Measurements from ENCODE around the gene SARS1.
"Not testable (repeated sequence)": the region's sequence is repeated elsewhere in the genome, so short reads cannot be mapped to it uniquely, and the experiment has no call there.

The SARS1 gene, protein sequence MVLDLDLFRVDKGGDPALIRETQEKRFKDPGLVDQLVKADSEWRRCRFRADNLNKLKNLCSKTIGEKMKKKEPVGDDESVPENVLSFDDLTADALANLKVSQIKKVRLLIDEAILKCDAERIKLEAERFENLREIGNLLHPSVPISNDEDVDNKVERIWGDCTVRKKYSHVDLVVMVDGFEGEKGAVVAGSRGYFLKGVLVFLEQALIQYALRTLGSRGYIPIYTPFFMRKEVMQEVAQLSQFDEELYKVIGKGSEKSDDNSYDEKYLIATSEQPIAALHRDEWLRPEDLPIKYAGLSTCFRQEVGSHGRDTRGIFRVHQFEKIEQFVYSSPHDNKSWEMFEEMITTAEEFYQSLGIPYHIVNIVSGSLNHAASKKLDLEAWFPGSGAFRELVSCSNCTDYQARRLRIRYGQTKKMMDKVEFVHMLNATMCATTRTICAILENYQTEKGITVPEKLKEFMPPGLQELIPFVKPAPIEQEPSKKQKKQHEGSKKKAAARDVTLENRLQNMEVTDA

DNA sequence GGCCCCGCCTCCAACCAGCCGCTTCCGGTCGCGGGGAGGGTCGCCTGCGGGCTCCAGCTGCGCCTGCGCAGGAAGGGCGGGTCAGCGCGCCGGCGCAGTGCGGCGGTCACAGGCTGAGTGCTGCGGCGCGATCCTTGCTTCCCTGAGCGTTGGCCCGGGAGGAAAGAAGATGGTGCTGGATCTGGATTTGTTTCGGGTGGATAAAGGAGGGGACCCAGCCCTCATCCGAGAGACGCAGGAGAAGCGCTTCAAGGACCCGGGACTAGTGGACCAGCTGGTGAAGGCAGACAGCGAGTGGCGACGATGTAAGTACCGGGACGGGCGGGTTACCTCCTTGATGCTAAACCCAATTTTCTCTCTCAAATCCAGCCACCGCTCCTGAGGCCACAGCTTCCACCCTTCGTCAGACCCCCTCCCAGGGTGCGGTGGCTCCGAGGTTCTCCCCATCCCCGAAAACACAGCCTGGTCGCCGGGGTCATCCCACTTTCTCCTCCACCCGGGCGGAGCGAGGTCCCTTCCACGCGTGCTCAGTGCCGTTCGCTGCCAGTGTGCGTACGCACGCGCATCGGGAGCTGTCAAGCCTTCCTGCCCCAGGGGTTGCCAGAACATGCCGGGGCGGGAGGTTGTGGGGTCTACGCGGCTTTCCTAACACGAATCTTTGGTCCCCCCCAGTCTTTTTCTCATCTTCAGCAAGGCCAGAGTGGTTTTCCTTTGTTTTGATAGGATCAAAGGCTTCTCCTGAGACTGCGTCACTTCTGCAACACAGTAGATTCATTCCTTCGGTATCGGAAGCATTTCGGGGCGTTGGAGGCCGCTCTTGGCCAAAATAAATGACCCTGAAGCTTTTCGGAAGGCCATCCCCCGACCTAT lies at the start of gene SARS1:
SARS1 (plus strand) TSS at position 95 of the 870 bp plus-strand sequence; CDS start at position 170, 75 bp downstream.
- peak within 1 kb of the TSS; percentile 98 for H3K9ac ChIP-seq (ENCODE audit: insufficient read length)
- peak within 1 kb of the TSS; percentile 100 for H3K4me3 ChIP-seq
- peaks cover 37% of the 10 kb centered on the region for H3K36me3 ChIP-seq (ENCODE audit: insufficient read depth, low read length)
- DNase-seq (ENCODE audit: low read depth, low spot score) = no peak
- TF ChIP-seq POLR2AphosphoS5 (IDR thresholded peaks at IDR 0.05; ENCODE audit: borderline replicate concordance, low read depth, low read length) = peak; percentile 96
- no peak for TF ChIP-seq EZH2 (IDR thresholded peaks at IDR 0.05)
- no peaks in the 10 kb centered on the region for H3K9me3 ChIP-seq (ENCODE audit: low read depth, low read length)
- H3K27ac ChIP-seq = peak within 1 kb of the TSS; percentile 96

DNA sequence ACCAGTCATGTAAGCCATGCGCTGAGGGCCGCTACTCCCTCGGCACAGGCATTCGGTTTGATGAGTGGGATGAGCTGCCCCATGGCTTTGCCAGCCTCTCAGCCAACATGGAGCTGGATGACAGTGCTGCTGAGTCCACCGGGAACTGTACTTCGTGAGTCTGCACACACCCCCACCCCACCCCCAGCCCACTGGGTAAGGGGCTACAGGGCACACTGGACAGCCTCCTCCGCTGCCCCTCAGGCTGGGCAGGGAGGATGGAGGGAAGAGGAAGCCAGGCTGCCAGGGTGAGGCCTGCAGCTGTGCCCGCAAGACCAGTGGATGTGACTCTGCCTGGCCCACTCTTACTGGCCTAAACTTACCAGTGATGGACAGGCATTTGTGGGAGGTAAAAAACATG lies 49.2 kb upstream of the SARS1 start:
- no peak for DNase-seq (ENCODE audit: low read depth, low spot score)
- Histone ChIP-seq H3K36me3 (ENCODE audit: insufficient read depth, low read length) (no peaks in the 10 kb centered on the region), H3K27ac (peak overlapping the region; percentile 34; the same call in 1 of the 2 replicates), H3K9me3 (ENCODE audit: low read depth, low read length) (no peaks in the 10 kb centered on the region), H3K9ac (ENCODE audit: insufficient read length) (no peak overlapping the region), H3K4me3 (no peak overlapping the region)
- no peak for TF ChIP-seq FOXP2 (optimal IDR thresholded peaks at IDR 0.05; ENCODE audit: control extremely low read depth, extremely low read length, insufficient read depth)
- no peak for TF ChIP-seq EZH2 (IDR thresholded peaks at IDR 0.05)
- TF ChIP-seq POLR2AphosphoS5 (IDR thresholded peaks at IDR 0.05; ENCODE audit: borderline replicate concordance, low read depth, low read length) = no peak

- no peak overlapping the region for H3K27ac ChIP-seq
- H3K9me3 ChIP-seq (ENCODE audit: low read depth, low read length) = no peaks in the 10 kb centered on the region
- no peak for TF ChIP-seq EZH2 (IDR thresholded peaks at IDR 0.05)
- no peak for TF ChIP-seq FOXP2 (optimal IDR thresholded peaks at IDR 0.05; ENCODE audit: control extremely low read depth, extremely low read length, insufficient read depth)
- no peak for TF ChIP-seq POLR2AphosphoS5 (IDR thresholded peaks at IDR 0.05; ENCODE audit: borderline replicate concordance, low read depth, low read length)
- H3K4me3 ChIP-seq = no peak overlapping the region
- no peaks in the 10 kb centered on the region for H3K36me3 ChIP-seq (ENCODE audit: insufficient read depth, low read length)
- no peak overlapping the region for H3K9ac ChIP-seq (ENCODE audit: insufficient read length)
- DNase-seq (ENCODE audit: low read depth, low spot score) = no peak
Observed at GRCh38 chr1:109167001-109167506, 46.7 kb upstream of the SARS1 start.

GRCh38 chr1:109170035-109170764 lies 43.5 kb upstream of the SARS1 start:
- TF ChIP-seq EZH2 (IDR thresholded peaks at IDR 0.05) (no peak), POLR2AphosphoS5 (IDR thresholded peaks at IDR 0.05; ENCODE audit: borderline replicate concordance, low read depth, low read length) (no peak), FOXP2 (optimal IDR thresholded peaks at IDR 0.05; ENCODE audit: control extremely low read depth, extremely low read length, insufficient read depth) (no peak)
- no peak overlapping the region for H3K4me3 ChIP-seq
- H3K27ac ChIP-seq = no peak overlapping the region
- no peaks in the 10 kb centered on the region for H3K36me3 ChIP-seq (ENCODE audit: insufficient read depth, low read length)
- H3K9ac ChIP-seq (ENCODE audit: insufficient read length) = no peak overlapping the region
- no peak for DNase-seq (ENCODE audit: low read depth, low spot score)
- H3K9me3 ChIP-seq (ENCODE audit: low read depth, low read length) = no peaks in the 10 kb centered on the region

GRCh38 chr1:109171646-109172045 lies 42.1 kb upstream of the SARS1 start:
- H3K9ac ChIP-seq (ENCODE audit: insufficient read length) = no peak overlapping the region
- DNase-seq (ENCODE audit: low read depth, low spot score) = no peak
- no peaks in the 10 kb centered on the region for H3K36me3 ChIP-seq (ENCODE audit: insufficient read depth, low read length)
- no peak overlapping the region for H3K27ac ChIP-seq
- TF ChIP-seq POLR2AphosphoS5 (IDR thresholded peaks at IDR 0.05; ENCODE audit: borderline replicate concordance, low read depth, low read length) (no peak), EZH2 (IDR thresholded peaks at IDR 0.05) (no peak), FOXP2 (optimal IDR thresholded peaks at IDR 0.05; ENCODE audit: control extremely low read depth, extremely low read length, insufficient read depth) (no peak)
- H3K4me3 ChIP-seq = no peak overlapping the region
- H3K9me3 ChIP-seq (ENCODE audit: low read depth, low read length) = no peaks in the 10 kb centered on the region

DNA sequence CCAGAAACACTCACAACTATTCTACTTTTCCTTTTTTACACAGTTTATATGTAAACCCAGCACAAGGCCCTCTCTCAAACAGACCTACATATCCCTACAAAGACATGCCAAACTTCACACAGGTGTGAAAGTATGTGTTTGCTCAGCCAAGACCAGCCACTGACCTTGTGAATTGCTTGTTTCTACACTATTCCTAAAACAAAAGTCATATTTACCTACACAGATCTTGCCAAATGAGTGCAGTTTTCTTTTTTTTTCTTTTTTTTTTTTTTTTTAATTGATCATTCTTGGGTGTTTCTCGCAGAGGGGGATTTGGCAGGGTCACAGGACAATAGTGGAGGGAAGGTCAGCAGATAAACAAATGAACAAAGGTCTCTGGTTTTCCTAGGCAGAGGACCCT lies 37.4 kb upstream of the SARS1 start:
- H3K9ac ChIP-seq (ENCODE audit: insufficient read length); H3K36me3 ChIP-seq (ENCODE audit: insufficient read depth, low read length); H3K9me3 ChIP-seq (ENCODE audit: low read depth, low read length); DNase-seq (ENCODE audit: low read depth, low spot score); H3K4me3 ChIP-seq; H3K27ac ChIP-seq: not testable (repeated sequence)

- not testable (repeated sequence) for DNase-seq (ENCODE audit: low read depth, low spot score); H3K9me3 ChIP-seq (ENCODE audit: low read depth, low read length); H3K27ac ChIP-seq
Observed at GRCh38 chr1:109180715-109181084, 33.0 kb upstream of the SARS1 start.

More at GRCh38 chr1:109180715-109181084, 33.0 kb upstream of the SARS1 start:
- H3K36me3 ChIP-seq (ENCODE audit: insufficient read depth, low read length); H3K9ac ChIP-seq (ENCODE audit: insufficient read length); H3K4me3 ChIP-seq: not testable (repeated sequence)
